SK-N-SH treated with all-trans-retinoic acid at 6 μM for 48 hours (cell line): Measurements from ENCODE around the gene PLCB3.

Source experiments
- ARNTL ChIP-seq: fragments of 450-650 bp; formaldehyde crosslinking; IDR thresholded peaks from 2 replicates; pipeline ENCODE4 v1.5.0; 2020; ENCODE audit warnings: low read depth, mild to moderate bottlenecking, moderate library complexity, borderline replicate concordance
- BACH2 ChIP-seq: fragments of 250-450 bp; sonication (Bioruptor Pico); IDR thresholded peaks from 2 replicates; pipeline ENCODE4 v1.9.0; 2021; ENCODE audit warnings: mild to moderate bottlenecking, borderline replicate concordance
- PPARA ChIP-seq: fragments of 250-450 bp; sonication (Bioruptor Pico); IDR thresholded peaks from 2 replicates; pipeline ENCODE4 v1.5.0; 2020; ENCODE audit warnings: mild to moderate bottlenecking, borderline replicate concordance
- ZFP3 ChIP-seq: fragments of 250-450 bp; sonication (Bioruptor Pico); IDR thresholded peaks from 2 replicates; pipeline ENCODE4 v1.5.0; 2020; ENCODE audit warnings: mild to moderate bottlenecking, moderate library complexity
- TF ChIP-seq, protein P1 (sequence below): fragments of 250-450 bp; sonication (Bioruptor Pico); IDR thresholded peaks from 2 replicates; pipeline ENCODE4 v1.8.0; 2021; ENCODE audit warnings: low read depth, mild to moderate bottlenecking, moderate library complexity, borderline replicate concordance
- TF ChIP-seq, protein P2 (sequence below): fragments of 250-450 bp; sonication (Bioruptor Pico); IDR thresholded peaks from 2 replicates; pipeline ENCODE4 v1.5.0; 2020; ENCODE audit warnings: mild to moderate bottlenecking, moderate library complexity

DNA sequence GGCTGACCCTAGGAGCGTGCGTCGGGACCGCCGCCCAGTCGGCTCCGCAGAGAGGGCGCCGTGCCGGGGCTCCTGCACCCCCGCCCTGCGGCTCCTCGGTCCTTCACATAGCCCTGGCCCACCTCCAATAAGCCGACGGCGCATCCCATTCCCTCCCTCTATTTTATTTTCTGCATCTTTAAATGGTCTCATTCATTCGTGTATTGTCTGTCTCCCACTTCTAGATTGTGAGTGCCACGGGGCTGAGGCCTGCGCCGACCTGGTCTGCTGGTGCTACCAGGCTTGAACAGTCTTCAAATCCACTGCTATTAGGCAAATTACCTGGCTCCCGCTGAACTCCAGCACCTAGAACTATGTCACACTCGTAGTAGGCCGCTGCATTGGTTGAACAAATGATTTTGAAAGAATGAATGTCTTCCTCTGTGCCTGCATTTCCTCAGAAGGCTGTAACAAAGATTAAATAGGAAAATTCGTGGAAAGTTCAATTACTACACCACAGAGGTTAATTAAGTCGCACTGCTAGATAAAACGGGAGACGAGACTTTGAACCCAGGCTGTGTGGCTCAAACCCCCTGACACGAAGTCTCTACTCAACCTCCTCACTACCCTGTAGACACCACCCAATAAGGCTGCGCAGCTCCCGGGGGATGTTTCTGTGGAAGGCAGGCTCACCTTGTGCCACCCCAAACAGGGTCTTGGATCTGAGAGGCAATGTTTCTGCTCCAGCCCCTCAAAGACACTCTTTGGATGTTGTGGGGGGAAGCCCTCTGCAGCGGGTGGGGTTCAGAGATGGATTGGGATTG lies 3.4 kb upstream of the PLCB3 start:
- TF ChIP-seq BACH2 (CRISPR knock-in tag), result no peak
- TF ChIP-seq, protein P1, sequence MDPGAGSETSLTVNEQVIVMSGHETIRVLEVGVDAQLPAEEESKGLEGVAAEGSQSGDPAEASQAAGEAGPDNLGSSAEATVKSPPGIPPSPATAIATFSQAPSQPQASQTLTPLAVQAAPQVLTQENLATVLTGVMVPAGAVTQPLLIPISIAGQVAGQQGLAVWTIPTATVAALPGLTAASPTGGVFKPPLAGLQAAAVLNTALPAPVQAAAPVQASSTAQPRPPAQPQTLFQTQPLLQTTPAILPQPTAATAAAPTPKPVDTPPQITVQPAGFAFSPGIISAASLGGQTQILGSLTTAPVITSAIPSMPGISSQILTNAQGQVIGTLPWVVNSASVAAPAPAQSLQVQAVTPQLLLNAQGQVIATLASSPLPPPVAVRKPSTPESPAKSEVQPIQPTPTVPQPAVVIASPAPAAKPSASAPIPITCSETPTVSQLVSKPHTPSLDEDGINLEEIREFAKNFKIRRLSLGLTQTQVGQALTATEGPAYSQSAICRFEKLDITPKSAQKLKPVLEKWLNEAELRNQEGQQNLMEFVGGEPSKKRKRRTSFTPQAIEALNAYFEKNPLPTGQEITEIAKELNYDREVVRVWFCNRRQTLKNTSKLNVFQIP (CRISPR knock-in tag), result no peak
- TF ChIP-seq, protein P2, sequence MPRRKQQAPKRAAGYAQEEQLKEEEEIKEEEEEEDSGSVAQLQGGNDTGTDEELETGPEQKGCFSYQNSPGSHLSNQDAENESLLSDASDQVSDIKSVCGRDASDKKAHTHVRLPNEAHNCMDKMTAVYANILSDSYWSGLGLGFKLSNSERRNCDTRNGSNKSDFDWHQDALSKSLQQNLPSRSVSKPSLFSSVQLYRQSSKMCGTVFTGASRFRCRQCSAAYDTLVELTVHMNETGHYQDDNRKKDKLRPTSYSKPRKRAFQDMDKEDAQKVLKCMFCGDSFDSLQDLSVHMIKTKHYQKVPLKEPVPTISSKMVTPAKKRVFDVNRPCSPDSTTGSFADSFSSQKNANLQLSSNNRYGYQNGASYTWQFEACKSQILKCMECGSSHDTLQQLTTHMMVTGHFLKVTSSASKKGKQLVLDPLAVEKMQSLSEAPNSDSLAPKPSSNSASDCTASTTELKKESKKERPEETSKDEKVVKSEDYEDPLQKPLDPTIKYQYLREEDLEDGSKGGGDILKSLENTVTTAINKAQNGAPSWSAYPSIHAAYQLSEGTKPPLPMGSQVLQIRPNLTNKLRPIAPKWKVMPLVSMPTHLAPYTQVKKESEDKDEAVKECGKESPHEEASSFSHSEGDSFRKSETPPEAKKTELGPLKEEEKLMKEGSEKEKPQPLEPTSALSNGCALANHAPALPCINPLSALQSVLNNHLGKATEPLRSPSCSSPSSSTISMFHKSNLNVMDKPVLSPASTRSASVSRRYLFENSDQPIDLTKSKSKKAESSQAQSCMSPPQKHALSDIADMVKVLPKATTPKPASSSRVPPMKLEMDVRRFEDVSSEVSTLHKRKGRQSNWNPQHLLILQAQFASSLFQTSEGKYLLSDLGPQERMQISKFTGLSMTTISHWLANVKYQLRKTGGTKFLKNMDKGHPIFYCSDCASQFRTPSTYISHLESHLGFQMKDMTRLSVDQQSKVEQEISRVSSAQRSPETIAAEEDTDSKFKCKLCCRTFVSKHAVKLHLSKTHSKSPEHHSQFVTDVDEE (CRISPR knock-in tag), result no peak
- TF ChIP-seq ARNTL (CRISPR knock-in tag), result no peak
- no peak for TF ChIP-seq PPARA (CRISPR knock-in tag)
- TF ChIP-seq ZFP3 (CRISPR knock-in tag), result no peak
